Measurements from ENCODE around the gene MYO9B.
"Not testable (repeated sequence)": the region's sequence is repeated elsewhere in the genome, so short reads cannot be mapped to it uniquely, and the experiment has no call there.

The MYO9B gene

DNA sequence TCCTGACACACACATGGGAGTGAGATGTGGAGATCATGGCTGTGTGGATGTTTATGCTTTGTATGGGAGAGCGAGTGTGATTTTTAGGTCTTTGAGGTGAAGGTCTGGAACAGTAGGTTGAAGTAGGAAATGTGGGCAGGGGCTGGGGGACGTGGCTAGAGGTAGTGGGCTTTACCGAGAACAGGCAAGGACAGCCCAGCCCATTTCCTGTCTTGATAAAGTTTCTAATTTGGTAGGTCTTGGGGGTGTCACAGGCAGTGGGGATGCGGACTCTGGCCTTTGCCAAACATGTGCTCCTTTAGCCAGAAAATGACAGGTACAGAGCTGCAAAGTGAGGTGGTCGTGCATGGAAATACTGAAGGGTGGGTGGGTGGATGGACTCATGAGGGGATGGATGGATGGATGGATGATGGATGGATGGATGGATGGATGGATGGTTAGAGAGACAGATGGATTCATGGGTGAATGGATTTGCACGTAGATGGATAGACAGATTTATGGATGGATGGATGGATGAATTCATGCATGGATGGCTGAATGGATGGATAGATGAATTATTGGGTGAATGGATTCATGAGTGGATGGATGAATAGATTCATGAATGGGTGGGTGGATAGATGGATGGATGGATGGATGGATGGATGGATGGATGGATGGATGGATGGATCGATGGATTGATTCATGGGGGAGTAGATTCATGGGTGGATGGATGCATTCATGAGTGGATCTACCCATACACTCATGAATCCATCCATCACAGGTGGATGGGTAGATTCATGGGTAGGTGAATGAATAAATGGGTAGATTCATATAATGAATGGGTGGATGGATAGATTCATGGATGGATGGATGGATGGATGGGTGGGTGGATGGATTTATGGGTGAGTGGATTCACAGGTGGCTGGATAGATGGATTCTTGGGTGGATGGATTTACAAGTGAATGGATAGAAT, 70.2 kb downstream of the MYO9B start:
- DNase-seq, result no peak

DNA sequence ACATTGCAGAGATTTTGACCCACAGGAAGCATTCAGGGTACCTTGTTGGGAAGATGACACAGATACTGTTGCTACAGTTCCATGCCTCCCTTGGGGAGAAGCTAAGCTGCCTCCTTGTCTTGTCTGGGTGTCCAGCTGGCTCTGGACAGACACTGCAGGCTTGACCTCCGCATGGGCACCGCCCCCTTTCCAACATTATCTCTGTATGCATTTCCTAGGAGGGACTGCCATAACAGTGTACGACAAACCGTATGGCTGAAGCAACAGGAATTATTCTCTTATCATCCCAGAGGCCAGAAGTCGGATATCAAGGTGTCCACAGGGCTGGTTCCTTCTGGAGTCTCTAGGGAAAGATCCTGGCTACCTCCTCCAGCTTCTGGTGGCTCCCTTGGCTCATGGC, 72.6 kb downstream of the MYO9B start:
- no peak for DNase-seq

DNA sequence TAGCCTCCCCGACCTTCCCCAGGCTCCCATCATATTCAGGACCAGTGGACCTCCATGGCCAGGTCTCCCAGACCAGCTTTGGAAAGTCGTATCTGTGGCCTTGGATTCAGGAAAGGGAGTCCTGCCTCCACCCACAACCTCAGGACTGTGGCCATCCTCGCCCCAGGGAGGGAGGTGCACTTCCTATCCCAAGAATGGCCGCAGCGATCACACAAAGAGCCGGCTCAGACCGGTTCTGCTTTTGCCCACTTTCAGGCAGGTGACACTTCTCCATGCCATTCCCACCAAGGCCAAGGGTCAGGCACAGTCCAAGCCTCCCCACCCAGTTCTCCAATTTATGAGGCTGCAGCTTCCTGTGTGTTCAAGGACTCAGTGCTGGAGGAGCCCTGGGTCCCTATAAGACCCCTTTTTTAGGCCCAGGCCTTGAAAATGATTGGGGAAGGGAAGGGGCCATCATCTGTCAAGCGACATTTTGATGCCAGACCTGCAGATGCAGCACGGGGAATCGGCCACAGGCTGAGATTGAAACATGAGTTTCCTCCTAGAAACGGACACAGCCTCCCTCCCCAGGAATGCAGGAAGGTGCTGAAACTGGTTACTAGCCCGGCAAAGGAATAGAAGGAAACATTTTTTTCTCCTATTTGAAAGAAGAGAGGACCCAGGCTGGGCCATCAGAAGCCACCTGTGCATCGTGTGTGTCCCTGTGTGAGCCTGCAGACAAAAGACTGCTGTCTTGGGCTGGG, 74.0 kb downstream of the MYO9B start:
- no peak for DNase-seq

DNA sequence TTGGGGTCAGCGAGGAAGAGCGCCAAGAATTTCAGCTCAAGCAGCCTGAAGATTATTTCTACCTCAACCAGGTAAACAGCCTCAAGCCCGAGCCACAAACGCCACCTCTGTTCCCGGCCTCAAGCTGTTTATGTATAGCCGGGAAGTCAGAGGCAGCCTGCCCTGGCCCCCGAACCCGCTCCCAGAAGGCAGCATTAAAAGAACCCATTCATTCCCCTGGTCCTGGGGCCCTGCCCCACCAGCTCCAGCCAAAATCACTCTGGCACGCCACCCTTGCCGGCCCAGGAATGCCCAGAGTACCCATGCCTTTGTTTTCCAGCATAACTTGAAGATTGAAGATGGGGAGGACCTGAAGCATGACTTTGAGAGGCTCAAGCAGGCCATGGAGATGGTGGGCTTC, 78.4 kb downstream of the MYO9B start:
- DNase-seq, result no peak

DNA sequence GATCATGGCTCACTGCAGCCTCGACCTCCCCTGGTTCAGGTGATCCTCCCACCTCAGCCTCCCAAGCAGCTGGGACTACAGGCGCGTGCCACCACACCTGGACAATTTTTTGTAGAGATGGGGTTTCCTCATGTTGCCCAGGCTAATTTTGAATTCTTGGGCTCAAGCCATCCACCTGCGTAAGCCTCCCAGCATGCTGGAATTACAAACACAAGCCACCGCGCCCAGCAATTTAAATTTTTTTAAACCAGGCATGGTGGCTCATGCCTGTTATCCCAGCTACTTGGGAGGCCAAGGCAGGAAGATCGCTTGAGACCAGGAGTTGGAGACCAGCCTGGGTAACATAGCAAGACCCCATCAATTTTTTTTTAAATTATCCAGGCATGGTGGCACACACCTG, 79.7 kb downstream of the MYO9B start:
- no peak for DNase-seq

DNA sequence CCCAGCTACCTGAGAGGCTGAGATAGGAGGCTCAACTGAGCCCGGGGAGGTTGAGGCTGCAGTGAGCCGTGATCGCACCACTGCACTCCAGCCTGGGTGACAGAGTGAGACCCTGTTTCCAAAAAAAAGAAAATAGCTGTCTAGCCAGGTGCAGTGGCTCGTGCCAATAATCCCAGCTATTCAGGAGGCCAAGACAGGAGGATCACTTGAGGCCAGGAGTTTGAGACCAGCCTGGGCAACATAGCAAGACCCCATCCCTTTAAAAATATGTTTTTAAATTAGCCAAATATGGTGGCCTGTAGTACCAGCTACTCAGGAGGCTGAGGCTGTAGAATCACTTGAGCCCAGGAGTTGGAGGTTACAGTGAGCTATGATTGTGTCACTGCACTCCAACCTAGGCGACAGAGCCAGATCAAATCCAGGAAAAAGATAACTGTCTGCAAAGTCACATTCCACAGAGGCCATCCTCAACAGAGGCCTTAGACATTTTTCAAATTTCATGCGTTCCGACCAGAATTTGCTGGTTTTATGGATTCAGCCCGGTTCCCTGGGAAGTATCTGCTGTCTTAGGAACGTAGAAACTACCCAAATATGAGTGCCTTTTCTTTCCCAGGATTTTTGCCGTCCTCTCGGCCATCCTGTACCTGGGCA, 80.8 kb downstream of the MYO9B start:
- DNase-seq, result no peak

DNA sequence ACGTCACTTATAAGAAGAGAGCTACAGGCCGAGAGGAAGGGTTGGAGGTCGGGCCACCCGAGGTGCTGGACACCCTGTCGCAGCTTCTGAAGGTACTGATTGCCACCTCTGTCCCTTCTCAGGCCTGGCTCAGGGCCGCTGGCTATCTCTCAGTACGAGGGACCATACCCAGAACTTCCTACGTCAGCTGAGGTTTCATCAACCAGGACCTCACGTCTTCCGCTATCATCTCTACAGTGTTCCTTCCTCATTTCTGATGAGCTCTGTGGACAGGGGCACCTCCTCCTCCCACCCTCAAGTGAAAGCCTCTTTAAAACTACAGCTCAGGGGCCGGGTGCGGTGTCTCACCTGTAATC, 81.3 kb downstream of the MYO9B start:
- no peak for DNase-seq

DNA sequence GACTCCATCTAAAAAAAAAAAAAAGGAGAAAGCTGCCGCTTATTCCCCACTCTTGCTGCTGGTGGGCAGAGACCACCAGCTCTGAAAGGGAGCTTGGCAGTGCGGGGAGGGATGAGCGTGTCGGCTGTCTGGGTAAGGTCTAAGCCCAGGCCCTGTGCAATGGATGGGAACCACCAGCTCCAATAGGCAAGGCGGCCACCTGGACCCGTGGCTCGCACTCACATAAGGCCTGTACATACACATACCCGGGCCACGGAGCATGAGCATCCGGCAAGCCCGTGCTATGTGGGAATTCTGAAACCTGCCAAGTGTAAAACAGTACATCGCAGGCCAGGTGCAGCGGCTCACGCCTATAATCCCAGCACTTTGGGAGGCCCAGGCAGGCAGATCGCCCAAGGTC, 83.0 kb downstream of the MYO9B start:
- DNase-seq, result no peak

DNA sequence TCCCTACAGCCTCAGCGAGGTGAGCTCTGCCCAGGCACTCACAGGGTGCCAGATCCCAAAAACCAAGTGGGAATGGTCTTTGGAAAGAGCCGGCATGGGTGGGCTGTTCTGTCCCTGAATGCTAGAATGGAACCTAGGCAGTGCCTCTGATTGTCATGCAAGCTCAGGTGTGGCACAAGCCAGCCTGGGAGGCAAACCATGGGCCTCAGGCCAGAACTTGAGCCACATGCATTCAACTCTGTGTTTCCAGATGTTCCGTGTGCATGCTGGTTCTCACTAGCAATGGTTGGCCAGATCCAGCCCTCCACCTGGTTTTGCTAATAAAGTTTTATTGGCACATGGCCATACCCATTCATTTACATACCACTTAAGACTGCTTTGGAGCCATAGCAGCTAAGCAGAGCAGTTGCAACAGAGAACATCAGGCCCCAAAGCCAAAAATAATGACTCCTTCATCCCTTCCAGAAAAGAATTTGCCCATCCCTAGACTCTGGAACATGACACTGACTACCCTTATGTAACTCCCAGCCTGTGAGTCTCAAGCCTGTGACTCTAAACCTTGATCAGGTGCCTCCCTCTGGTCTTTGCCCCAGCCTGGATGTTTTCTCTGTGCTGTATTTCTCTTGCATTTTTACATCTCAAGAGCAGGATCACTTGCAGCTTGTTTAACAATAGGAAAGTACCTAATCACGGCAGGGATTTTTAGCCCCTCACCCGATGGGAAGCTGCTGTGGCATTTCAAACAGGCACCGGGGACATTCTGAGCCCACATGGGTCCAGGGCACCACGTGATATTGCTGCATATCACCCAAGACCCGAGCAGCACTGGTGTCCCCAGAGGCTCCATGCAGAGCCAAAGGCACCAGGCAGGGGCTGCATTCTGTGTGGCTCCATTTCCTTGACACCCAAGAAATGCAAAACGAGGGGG, 84.2 kb downstream of the MYO9B start:
- no peak for DNase-seq

DNA sequence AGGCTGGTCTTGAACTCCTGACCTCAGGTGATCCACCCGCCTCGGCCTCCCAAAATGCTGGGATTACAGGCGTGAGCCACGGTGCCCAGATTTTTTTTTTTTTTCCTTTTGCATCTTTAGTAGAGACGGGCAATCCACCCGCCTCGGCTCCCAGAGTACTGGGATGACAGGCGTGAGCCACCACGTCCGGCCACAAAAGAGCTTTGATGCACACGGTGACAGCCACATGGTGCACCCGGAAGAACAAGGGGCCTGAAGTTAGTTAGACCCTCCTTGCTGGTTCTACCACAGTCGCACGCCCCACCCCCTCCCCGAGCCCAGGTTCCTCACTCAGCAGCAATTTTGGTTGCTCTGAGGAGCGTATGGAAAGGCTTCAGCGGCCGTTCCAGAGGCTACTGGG, 85.3 kb downstream of the MYO9B start:
- DNase-seq, result no peak

DNA sequence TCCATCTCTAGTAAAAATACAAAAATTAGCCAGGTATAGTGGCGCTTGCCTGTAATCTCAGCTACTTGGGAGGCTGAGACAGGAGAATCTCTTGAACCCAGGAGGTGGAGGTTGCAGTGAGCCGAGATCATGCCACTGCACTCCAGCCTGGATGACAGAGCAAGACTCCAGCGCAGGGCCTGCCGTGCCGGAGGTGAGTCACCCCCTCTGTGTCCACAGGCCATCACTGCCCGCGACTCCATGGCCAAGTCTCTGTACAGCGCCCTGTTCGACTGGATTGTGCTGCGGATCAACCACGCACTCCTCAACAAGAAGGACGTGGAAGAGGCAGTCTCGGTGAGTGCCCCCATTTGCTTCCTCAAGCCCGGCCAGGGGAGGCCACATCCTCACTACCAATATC, 86.6 kb downstream of the MYO9B start:
- DNase-seq, result not testable (repeated sequence)

DNA sequence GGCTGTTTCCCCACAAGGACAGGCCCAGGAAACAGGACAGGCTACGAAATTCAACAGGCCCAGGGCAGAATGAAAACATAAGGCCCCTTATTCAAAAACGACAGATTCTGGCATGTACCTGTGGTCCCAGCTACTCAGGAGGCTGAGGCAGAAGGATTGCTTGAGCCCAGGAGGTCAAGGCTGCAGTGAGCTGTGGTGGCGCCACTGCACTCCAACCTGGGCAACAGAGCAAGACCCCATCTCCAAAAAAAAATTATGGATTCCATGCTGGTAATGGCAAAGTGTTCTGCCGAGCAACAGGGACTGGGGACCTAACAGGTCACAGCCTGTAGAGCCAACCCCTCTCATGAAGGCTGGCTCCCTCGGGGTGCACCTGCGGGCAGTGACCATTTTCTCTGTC, 87.0 kb downstream of the MYO9B start:
- DNase-seq, result no peak

DNA sequence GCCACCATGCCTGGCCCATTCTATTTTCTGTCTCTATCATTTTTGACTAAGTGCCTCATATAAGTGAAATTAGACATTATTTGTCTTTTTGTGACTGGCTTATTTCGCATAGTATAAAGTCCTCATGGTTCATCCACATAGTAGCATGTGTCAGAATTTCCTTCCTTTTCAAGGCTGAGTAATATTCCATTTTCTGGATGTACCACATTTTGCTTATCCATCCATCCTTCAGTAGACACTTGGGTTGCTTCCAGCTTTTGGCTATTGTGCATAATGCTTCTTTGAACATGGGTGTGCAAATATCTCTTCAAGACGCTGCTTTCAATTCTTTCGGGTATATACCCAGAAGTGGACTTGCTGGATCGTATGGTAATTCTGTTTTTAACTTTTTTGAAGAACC, 88.1 kb downstream of the MYO9B start:
- no peak for DNase-seq

DNA sequence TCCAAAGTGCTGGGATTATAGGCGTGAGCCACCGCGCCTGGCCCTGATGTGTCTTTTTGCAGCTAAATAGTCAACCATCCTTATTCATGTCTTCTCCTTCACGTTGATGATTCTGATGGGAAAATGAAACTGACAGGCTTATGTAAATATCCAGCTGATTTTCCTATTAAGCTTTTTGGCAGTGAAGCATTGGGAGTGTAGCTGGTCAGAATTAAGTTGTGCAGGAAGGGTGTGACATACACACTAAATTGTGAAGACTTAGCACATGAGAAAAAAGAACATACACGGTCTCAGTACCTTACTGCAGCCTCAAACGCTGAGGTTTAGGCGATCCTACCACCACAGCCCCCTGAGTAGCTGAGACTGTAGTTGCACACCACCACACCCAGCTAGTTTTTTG, 89.1 kb downstream of the MYO9B start:
- DNase-seq, result no peak

DNA sequence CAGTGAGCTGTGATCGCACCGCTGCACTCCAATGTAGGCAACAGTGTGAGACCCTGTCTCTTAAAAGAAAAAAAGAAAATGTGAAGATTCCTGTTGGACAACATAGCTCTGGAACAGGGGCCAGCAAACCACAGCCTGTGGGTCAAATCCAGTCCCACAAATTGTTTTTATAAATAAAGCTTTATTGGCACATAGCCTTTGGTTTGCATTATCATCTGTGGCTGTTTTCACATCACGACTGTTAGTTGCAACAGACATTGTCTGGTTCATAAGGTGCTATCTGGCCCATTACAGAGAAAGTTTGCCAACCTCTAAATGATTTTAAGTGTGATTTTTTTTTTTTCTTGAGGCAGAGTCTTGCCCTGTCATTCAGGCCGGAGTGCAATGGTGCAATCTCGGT, 90.1 kb downstream of the MYO9B start:
- no peak for DNase-seq

DNA sequence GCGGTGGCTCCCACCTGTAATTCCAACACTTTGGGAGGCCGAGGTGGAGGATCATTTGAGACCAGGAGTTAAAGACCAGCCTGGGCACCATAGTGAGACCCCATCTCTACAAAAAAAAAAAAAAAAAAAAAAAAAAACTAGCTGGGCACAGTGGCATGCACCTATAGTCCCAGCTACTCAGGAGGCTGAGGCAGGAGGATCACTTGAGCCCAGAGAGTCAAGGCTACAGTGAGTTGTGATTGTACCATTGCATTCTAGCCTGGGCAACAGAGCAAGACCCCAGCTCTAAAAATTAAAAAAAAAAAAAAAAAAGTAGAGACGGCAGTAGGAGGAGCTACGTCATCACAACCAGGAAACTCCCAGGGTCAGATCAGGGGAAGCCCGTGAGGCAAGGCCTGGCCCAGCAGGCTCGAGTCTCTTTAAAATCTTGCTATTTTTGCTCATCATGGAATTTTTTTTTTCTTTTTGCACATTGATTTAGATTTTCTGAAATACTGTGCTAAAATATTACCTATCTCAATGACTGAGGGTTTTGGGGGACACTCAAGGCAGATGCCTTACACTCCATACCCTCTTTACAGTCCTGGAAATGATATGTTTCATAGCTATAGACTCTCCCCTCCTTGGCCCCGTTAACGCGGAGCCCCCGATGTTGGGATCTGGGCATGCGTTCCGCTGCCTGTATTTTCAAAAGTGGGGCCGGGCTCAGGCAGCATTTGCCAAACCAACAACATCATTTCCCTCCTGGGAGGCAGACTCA, 95.1 kb downstream of the MYO9B start:
- DNase-seq, result no peak

DNA sequence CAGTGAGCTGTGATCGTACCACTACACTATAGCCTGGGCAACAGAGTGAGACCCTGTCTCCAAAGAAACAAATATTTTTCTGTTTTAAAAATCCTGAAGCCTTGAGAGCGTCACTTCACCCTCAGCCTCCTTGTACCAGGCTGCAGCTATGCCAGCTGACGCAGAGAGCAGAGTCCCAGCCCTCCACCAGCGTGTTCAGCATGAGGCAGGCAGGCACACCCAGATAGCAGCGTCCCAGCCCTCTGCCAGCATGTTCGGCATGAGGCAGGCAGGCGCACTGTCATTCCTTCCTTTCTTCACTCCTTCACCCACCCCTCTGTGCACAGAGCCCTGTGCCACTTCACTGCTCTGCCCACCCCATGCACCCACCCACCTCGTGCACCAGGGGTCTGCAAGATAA, 96.3 kb downstream of the MYO9B start:
- no peak for DNase-seq

DNA sequence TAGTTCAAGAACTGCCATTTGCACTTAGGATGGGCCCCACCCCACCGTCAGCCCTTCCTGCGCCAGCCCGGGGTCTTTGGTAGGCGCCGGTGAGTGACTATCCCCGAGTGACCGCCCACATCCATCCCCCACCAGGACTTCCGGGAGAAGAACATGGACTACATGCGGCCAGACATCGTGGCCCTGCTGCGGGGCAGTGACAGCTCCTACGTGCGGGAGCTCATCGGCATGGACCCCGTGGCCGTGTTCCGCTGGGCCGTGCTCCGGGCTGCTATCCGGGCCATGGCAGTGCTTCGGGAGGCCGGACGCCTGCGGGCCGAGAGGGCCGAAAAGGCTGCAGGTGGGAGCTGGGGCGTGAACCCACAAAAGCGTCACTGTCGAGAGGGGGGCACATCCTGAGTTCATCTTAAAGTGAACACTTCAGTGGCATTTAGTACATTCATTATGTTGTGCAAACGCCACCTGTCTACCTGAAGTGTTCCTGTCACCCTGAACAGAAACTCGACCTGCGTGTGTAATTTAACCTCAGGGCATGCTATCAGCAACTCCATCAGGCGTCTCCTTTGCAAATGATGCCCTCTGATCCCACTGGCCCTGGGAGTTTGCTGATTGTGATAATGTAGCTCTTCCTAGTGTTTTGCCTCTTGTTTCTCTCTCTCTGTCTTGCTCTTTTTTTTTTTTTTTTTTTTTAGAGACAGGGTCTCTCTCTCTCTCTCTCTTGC, 97.2 kb downstream of the MYO9B start:
- no peak for DNase-seq

DNA sequence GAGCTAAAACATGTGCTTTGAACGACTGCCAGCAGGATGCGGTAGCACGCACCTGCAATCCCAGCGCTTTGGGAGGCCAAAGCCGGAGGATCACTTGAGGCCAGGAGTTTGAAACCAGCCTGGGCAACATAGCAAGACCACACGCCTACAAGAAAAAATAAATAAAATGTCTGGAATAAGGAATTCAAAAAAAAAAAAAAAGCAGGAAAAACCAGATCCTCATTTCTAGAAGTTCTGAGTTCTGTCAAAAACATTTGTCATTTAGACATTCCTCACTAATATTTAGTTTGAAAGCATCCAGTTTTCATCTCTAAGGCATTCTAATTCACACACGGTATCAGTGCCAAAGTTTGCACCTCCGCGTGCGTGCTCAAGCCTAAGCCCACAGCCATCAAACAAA, 102.7 kb downstream of the MYO9B start:
- no peak for DNase-seq

DNA sequence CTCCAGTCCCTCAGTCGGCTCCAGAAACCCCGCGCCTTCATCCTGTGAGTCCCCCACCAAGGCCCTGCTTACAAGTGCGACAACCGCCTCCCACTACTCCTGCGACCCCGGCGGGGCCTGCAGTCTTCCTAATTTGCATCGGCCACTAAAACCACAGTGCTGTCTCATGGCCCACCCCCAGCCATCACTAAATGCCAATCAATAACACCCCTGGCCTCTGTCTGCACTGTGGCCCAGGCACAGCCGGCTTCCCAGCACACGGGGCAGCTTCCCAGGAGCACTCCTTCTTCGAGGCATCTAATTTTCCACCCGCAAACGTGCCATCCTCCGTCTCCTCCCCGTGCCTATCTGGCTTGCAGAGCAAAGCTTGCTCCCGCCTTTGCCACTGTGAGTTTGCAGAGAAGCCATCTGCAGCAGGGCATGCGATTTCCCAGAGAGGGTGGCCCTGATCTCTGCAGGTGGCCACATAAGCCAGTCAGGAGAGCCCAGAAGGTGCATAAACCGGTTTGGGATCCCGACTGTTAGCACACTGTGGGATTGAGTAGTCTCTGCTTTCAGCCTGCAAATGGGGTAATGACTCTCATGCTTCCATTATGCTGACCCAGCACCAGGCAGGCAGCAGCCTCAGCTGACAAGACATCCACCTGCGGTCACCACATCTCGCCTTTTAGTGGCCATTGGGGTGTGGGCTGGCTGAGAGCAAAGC, 105.6 kb downstream of the MYO9B start:
- DNase-seq, result no peak
